GM21529 (cell line): ENCODE measurements around the gene TMX3.
A peak's percentile ranks its signal among the peaks of the same experiment; 100 is the strongest.

Experiments used
- ATAC-seq: cut with Tn5 transposase; IDR thresholded peaks from one replicate; pipeline ENCODE4 v1.9.1; 2021; ENCODE audit not compliant: unreplicated experiment

TMX3 gene

DNA sequence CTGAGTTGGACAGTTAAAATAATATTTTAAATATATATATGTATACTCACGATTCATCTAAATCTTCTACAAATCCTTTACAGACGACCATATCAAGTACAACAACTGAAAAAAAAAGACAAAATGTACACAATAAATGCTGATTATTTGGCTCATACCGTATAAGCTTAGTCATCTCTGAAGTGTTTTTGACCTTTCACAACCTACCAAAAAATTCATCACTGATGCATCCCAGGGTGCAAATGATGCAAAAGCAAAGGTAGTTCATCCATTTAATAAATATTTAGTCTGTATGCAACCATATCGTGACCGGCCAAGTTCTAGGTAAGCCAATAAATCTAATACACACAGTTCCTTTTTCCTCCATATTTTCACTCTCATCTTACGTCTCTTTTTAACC is 1.1 kb downstream of the TMX3 start:
- no peak for ATAC-seq

DNA sequence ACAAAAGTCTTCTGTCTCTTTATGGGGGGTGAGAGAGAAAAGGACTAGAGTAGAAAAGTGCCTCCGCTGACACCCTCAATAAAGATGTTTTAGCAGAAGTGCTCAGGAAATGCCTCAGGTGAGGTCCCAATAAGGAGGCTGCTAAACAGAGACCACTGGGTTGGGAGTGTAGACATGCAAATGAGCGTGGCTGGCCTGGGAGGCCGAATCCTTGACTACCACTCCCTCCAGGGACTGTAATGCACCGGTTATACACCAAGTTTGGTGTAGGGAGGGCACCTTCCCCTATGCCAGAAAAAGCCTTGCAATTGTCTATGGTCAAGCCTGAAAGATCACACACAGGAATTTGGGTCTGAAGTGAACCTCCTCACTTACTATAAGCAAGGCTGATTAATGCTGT is 1.8 kb downstream of the TMX3 start:
- ATAC-seq, result peak; percentile 12

DNA sequence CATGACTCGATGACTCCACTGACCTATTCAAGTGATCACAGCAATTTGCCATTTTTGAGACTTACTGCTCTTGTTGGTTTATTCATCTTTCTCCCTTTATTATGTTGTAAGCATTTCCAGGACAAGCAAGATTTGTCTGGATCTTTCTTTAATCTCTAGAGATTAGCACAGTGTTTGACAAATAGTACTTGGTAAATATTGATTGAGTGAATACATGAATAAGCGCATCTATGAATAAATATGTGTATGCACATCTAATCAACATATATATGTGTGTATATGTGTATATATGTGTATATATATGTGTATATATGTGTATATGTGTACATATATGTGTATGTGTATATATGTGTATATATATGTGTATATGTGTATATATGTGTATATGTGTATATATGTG is 7.3 kb downstream of the TMX3 start:
- no peak for ATAC-seq

DNA sequence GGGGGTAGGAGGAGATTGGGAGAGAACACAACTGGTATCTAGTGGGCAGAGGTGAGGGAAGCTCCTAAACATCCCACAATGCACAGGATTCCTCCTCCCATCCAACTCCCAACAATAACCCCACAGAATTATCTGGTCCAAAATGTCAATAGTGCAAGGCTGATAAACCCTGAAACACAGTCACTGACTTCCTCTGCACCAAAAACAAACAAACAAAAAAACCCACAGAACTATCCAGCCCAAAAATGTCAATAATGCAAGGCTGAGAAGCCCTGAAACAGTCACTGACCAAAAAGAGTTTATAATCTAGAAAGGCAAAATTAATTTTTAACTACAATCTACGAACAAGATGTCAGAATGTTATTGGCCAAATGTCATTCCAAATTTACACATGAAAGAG is 9.8 kb downstream of the TMX3 start:
- no peak for ATAC-seq

DNA sequence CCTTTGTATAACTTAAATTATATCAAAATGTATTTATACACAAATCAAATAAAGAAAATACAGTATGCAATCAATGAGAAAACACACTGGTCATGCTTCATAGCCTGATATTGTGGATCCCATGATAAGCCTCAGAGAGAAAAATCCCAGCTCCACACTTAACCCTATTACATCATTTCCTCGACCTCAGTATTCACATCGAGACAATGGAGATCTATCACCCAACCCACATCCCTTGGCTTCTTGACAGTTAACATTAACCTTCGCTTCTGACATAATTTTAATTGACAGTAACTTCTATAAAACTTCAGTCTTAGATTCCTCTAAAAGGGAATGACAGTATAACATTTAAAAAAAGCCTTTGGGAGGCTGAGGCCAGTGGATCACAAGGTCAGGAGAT is 11.6 kb downstream of the TMX3 start:
- ATAC-seq, result no peak

DNA sequence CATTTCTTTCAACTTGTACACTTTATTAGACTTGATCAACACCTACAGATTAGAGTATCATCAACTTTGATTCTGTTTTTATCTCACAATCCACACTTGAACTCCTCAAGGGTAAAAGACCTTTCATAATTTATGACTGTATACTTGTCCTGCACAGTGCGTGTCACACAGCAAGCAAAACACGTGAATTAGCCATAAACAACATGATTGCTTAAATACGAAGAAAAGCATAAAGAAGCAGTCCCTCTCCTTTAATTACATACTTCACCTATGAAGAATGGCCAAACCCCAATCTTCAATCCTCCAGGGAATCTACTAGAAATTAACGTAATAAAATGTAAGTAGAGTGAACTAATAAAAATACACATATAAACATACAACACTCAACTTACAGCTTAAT is 13.6 kb downstream of the TMX3 start:
- no peak for ATAC-seq

DNA sequence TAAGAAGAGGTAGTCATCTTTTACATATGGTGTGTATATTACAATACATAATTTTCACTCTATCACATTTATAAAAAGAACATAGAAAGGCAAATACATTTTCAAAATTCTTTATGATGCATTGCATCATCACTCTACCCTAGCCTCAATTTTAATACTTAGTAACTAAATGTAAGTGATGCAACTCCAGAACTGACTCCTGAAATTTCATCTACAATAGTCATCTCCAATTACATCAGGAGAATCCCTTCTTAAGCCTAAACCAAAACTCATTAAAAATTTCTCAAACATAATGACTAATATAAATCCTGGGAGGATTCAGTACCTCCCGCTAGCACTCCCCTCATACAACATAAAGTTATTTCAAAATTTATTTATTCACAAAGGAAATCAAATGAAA is 15.9 kb downstream of the TMX3 start:
- ATAC-seq, result no peak

DNA sequence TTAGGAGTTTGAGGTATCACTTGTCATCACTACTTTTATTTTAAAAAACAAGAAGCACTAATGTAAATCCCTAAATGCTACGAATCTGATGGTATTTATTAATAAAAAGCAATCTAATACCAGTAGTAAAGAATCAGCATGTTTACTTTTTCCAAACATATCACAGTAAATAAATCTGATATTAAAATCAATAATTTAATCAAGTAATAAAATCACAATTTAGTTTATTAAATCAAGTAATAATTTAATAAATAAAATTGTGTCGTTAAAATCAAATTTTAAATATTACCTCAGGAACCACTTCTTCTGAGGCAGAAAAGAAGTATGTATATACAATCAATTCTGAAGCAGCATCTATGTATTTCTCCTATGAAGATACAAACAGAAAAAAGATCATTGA is 18.0 kb downstream of the TMX3 start:
- ATAC-seq, result no peak

DNA sequence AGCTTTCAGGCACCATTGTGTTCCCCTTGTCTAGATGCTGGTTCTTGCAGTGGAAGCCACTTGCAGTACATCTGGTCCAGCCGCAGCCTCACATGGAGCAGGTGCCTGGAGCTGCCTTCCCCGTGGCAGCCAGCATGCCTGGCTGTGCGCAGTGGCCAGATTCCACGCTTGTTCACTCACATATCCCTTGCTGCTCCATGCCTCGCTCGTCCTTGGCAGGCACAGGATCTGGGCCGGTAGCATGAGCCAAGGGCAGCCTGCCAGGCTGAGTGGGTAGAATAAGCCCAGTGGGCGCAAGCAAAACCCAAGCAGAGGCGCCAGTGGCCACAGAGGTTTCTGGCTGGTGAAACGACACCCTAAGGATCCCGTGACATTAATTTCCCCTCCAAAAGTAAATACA is 20.6 kb downstream of the TMX3 start:
- no peak for ATAC-seq

DNA sequence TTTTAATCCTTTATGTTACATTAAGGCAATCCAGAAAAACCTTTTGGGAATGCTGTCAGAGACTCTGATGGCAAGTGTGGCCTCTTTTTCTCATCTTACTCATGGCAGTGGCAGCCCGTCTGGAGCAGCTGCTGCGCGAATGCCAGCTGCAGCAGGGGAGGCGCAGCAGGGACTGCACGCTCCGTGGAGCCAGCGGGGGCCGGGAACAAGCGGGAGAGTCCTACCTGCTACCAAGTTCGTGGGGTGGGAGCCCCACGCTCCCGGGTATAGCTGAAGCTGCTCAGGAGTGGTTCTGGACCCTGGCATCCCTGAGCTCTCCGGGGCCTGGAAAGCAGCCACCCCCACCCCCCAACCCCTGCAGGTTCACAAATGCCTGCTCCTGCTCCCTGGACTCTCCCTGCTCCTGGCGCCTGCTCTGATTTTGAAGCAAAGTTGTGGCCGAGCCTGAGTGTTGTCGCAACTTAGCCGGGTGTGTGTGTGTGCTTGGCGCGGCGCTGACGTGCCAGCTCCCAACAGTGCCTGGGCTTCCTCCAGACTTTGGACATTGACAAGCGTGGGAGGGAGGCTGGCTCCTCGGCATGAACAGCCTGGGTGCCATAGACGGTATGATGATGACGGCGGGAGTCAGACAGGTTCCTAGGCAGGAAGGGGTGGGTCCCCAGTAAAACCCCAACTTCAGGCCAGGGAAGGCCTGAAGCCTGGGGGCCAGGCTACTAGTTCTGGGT is 21.7 kb downstream of the TMX3 start:
- no peak for ATAC-seq

DNA sequence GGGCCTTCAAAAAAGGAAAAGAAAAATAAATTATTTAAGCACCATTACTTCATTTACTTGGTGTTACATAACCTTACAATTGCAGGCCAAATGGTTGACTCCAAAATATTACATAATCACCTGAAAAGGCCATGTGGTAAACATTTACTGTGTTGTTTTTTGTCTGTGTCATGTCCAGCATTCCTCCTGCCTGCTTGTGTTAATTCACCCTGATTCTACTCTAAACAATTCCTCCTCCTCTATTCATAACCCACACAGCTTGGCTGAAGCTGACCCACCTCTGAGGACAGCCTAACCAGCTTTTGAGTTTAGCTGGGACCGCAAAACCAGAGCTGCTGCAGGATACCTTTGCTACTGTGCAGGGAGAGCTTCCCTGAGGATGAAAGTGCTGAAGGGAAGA is 35.4 kb downstream of the TMX3 start:
- no peak for ATAC-seq

DNA sequence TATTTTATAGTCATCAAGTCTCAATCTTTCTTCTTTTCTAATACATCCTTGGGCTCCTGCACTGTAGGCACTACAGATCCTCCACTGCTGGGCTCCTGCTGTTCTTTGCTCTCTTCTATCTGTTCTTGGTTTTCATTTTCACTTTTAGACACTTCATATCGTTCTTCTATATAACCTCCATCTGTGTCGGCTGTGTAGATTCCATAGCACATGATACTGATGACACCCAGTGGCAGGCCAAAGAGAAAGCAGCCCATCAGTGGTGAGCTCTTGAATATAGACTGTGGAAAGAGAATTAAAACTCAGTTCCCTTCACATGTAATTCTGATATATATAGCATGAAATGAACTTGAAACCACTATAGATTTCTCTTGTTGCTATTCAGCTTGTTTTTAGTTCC is 38.0 kb downstream of the TMX3 start:
- peak; percentile 82 for ATAC-seq

DNA sequence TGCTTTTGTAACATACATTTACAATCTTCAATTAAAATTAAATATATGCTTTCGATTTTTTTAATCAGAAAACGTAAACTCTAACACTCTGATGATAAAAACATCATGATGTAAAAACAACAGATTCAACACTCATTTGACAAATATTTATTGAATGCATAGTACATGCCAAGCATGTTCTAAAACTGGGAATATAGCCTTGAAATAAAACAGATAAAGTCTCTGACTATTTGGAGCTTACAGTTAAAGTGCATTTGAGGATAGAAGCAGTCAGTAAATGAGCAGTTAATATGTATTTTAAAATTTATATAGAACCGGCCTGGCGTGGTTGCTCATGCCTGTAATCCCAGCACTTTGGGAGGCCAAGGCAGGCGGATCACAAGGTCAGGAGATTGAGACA is 47.8 kb downstream of the TMX3 start:
- no peak for ATAC-seq

DNA sequence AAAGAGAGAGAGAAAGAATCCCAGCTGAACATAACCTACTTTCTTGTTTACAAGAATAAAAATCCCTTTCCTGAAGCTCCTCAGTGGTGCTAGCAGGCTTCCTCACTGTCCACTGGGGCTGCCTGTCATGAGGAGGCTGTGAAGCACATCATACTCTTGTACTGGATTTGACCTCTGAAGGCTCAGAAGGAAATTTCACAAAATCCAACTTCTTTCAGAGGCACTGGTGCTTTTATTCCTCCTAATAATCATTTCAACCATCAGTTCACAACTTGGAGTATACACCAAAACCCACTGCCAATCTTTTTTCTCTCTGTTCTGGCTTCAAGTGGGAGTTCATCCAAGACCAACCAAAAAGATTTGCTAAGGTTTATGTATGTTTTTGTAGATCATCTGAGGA is 48.5 kb downstream of the TMX3 start:
- ATAC-seq, result no peak

DNA sequence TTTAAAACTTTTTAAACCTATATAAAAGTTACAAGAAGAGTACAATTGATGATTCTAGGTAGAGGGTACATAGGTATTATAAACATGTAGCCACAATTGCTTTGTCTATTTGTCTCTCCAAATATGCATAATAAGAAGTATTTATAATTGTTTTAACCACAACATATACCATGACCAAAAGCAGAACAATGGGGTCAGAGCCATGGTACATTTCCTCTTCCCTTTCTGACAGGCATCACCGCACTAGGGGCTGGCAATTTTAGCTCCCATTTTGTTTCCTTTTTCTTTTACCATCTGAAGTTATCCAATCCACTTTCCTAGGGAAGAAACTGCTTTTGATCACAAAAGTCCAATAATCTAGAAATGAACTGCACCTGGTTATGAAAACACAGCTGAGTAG is 49.3 kb downstream of the TMX3 start:
- no peak for ATAC-seq

DNA sequence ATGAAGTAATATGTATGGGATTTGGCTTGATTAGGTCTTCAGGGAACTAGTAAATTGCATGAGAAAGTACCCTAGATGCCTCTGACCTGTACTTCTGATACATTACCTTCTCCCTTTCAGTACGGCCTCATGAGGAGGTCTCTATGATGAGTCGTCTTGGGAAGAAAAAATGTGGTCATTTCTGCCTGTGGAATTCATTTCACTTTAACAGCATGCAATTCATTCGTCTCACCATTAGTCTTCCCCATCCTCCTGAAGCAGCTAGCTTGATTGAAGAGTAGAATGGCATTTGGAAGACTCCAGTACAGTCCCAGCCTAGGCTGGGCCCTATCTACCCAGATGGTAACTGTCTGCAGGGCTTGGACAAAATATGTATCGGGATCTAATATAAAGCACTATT is 52.2 kb downstream of the TMX3 start:
- no peak for ATAC-seq

DNA sequence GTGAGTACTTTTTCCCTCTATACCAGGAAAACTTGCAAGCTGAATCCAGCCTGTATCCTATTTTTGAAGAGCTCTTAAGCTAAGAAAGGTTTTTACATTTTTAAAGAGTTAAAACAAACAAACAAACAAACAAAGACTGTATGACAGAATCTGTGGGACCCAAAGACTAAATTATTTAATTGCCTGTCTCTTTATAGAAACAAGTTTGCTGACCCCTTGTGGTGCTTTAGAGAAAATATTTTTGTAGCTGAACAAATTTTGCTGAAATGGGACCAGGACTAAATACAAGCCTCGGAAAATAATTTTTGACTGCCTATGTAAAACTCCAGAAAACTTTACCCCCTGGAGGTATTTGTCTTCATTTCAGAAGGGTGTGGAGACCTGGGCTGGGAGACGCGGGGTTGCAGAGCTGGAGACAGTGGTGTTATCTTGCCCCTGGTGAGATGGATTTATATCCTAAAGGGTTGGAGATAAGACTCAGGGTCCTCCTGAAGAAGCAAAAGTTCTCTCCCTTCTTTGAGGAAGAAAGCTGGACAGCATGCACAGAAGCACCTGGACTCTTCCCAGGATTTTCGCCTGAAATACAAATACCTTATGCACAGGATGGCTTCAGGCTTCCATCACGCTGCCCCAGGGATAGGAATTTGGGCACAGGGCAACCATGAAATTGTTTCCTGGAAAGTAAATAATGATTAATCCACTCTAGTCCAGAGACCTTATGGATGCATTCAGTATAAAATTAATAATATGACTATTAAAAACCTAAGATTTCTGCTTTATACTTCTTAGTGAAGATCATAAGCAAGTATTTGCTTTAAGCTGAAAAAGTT is 54.3 kb downstream of the TMX3 start:
- no peak for ATAC-seq

DNA sequence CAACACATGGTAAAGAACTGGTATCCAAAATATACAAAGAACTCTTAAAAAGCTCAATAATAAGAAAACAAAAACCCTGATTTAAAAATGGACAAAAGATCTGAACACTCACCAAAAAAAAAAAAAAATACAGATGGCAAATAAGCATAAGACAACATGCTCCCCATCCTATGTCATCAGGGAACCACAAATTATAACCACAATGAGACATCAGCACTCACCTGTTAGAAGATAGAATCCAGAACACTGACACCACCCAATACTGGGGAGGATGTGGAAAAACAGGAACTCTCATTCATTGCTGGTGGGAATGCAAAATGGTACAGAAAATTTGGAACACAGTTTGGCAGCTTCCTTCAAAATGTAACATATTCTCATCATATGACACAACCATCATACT is 66.7 kb downstream of the TMX3 start:
- no peak for ATAC-seq

DNA sequence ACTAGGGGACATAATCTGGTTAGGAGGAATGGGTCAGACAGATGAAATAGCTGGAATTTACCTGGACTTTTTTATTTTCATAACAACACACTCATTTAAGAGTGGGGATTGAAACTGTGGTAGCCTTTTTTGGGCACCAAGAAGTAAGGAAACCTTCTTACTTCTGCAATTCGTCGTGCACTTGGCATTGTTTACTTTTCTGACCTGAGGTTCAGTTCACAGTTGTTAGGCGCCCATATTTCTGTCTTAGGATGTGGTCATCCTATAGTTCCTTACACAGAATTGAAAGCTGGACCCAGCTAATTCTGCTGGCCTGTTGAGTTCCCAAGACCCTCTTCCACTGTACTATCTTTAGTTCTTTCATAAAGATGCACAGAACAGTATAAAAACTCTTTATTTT is 72.9 kb downstream of the TMX3 start:
- no peak for ATAC-seq

DNA sequence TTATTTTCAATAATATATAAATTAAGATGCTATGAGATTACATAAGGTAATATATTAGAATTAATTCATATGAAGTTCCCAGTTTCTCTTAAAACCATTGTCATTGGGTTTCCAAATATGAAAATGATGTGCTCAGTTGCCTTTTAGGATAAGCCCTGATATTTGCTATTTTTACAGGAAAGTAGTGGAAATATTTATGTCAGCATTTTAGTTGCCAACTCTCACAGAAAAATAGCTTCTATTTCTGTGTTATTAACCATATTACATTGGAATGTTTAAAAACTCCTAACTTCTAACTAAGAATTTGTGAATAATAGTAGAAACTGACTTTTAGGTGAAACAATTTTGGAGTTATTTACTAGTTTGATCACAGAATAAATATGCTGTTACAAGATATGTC is 74.0 kb downstream of the TMX3 start:
- no peak for ATAC-seq

DNA sequence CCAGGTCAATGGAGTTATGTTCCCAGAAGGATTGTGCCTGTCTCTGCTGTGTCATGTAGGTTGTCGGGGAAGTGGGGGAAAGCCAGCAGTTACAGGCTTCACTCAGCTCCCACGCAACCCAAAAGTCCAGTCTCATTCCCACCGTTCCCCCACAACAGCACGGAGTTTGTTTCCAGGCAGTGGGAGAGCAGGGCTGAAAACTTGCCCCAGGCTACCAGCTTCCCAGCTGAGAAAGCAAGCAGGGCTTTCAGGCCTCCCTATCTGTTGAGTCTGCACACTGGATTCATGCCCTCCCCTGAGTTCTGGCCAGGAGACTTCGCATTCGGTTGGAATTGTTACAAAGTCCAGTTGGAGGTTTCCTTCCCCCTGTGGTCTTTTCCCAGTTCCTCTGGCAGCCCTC is 76.3 kb downstream of the TMX3 start:
- no peak for ATAC-seq

DNA sequence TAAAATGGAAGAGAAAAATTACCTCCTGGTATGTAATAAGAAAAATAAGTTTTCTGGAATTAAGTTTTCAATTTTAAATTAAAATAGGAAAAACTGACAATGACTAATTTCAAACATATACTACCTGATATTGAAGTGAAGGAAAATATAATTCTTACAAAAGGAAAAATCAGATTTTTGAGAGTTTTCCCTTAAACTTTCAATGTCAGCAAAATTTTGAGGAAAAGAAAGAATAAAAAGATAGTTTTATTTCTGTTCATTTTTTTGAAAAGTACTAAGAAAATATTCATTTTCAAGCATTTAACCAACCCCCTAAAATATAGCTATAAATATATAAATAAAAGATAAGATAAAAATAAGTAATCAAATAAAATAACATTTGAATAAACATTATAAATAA is 87.1 kb downstream of the TMX3 start:
- no peak for ATAC-seq
